CD4-positive, alpha-beta T cell treated with Interleukin-17A for 1 hour (primary cell): Measurements from ENCODE around the gene COPG2.
A peak's percentile ranks its signal among the peaks of the same experiment; 100 is the strongest.
"Not testable (repeated sequence)": the region's sequence is repeated elsewhere in the genome, so short reads cannot be mapped to it uniquely, and the experiment has no call there.

Experiments used
- DNase-seq: peaks from one replicate; pipeline ENCODE4 v3.0.0-alpha.2; 2020

Gene COPG2

DNA sequence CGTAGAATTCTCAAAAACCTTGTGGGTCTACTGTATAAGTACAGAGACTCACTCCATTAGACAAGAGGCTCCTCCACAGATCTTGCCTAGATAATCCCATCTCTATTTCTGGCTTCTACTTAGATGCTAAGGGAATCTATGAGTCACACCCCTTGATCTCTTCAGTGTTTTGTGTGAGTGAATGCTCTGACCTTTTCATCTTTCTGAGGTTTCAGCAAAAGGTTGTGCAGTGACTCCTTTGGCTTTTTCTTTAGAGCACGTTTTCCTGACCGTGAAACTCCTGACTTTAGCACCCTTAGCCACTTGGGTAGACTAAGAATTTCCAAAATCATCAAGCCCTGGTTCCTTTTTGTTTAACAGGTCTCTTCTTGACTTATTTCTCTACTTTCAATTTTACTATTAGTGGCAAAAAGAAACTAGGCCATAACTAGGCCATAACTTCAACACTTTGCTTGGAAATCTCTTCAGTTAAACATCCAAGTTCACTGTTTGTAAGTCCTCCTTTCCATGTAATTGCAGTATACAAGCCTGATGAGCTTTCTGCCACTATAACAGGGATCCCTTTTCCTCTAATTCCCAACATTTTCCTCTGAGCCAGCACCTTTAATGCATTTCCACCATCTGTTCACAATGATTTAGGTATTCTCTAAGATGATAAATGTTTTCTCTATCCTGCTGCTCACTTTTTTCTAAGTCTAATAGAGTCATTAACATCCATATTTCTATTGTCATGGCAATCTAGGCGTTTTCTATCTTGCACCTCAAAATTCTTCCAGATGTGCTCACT, 19.4 kb downstream of the COPG2 start:
- no peak for DNase-seq

DNA sequence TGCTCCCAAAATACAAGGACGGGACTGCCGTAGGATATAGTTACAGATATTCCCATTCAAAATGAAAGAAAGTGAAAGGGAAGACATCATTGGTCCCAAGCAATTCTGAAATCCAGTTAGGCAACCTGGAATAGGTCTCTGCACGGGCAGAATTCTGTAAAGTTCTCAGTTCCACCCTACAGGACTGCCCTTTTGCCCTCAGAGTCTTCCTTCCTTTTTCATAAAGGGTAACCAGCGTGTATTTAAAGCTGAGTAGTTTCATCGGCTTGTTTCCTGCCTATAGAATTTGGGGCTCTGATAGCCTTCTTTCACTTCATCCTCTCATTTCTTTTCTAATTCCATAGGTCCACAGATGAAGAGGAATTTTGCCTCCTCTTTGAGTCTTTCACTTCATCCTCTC, 20.0 kb downstream of the COPG2 start:
- DNase-seq: no peak

DNA sequence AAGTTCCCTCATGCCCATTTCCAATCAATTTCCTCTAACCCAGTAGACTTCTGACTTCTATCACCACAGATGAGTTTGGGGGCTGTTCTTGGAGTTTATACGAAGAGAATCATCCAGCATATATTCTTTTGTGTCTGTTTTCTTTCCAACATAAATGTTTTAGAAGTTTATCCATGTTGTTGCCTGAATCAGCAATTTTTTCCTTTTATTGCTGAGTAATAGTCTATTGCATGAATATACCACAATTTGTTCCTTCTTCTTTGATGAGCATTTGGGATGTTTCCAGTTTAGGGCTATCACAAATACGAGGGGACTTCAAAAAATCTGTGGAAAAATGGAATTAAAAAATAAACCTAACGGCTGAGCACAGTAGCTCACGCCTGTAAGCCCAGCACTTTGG, 26.2 kb downstream of the COPG2 start:
- no peak for DNase-seq

DNA sequence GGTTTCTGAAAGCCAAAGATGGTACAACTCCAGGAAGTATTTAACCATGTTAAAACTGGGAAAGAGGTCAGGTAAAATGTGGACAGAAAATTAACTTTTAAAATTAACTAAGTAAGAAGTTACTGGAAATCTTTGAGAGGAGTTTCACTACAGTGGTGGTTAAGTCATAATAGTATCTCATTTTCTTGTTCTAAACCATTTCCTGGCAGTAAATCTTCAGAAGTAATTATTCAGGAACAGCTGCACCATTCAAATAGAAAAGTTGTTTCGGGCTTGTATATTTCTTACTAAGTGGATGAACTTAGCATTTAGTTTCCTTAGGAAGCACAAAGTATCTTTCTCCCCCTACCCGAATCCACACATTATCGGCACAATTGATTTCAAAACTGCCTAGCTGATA, 27.1 kb downstream of the COPG2 start:
- no peak for DNase-seq

DNA sequence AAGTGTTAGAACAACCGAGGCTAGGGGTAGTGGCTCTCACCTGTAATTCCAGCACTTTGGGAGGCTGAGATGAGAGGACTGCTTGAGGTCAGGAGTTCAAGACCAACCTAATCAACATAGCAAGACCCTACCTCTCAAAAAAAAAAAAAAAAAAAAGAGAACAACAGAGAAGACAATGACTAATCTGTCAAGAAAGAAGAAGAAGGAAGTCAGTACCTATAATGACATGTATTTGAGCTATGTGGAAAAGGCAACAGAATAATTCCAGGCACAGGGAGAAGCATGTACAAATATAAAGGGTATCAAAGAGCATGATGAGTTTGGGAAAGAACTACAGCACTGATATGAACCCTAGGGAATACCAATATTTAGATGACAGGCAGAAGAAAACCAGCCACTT, 27.5 kb downstream of the COPG2 start:
- no peak for DNase-seq

DNA sequence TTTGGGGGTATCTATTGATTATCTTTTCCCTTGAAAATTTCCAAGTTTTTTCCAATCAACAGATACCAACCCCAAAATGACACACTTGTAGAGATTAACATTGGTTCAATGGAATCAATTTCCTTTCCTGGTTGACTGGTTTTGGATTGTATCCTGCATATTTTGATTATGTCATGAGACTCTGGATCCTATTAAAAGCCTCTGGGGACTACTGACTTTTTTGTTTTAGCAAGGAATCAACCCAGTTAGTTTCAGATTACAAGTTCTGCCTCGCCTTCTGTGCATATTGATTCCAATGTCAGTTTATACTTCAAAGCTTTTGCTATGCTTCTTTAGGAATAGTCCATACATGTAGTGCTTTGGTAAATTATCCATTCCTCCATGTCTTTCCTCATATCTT, 29.2 kb downstream of the COPG2 start:
- no peak for DNase-seq

DNA sequence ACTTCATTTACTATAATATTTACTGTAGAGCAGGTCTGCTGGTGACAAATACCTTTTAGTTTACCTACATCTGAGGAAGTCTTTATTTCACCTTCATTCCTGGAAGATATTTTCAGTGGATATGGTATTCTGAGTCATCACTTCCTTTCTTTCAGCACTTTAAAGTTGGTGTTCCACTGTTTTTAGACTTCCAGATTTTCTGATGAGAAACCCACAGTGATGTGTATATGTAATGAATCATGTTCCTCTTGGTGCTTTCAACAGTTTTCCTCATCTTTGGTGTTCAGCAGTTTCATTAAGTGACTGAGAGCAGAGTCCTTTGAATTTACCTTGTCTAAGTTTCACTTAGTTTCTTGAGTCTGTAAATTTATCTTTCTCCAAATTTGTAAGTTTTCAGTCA, 36.4 kb downstream of the COPG2 start:
- DNase-seq: no peak

DNA sequence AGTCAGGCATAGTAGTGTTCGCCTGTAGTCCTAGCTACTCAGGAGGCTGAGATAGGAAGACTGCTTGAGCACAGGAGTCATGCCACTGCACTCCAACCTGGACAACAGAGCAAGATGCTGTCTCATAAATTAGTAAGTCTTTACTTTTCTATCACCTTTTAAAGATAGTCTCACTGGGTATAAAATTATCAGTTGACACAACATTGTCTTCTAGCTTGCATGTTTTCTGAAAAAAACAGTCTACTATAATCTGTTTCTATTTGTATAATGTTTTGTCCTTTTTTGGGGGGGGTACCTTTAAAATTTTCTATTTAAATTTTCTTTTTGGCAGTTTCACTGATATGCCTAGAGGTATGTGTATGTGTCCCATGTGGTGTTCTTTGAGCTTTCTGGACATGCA, 39.6 kb downstream of the COPG2 start:
- DNase-seq: no peak

DNA sequence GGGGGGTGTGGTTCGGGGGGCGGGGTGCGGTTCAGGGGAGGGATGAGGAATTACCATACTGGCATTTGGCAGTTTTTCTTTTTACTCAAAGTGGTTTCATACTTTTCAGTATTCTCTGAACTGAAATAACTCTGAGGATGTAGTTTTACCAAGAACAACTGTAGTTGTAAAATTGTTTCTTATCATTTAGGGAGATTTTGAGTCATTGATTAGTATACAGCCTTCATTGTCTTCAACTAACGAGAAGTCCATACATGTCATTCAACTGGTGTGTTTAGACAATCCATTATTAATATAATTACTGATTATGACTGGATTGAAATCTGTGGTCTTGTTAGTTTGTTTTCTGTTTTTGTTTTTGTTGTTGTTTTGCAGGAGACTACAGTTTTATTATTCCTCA, 40.8 kb downstream of the COPG2 start:
- no peak for DNase-seq

DNA sequence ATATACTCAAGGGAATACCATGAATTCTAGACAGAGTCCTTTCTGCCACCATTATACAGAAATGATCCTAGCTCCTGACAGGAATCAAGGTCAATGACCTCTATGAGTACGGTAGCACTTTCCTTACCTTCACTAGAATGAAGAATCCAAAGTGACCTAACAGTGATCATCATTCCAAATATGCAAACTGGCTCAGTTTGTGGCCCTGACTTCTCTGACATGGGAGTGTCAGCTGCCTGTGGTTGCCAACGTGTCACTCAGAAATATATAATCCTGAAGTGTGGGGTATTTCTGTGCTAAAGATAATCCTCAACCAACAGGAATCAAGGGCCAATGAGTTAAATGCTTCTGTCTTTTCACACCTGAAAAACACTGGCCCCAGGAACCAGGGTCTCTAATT, 45.7 kb downstream of the COPG2 start:
- no peak for DNase-seq

DNA sequence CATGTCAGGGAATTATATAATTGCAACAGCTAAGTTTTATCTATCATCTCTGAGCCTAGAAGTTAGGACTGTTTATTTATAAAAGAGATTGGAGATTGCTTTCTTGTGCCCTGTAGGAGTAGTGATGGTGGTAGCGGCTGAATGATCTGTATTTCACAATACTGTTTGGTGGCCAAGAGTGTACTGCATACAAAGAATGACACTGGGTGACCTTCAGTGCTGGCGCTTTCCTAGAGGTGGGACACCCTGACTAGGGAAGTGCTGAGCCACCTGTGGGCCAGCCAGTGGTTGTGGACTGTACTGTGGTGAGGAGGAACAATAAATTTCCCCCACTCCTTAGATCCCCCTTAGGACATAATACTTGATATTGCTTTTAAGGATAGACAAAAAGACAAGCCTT, 53.0 kb downstream of the COPG2 start:
- no peak for DNase-seq

DNA sequence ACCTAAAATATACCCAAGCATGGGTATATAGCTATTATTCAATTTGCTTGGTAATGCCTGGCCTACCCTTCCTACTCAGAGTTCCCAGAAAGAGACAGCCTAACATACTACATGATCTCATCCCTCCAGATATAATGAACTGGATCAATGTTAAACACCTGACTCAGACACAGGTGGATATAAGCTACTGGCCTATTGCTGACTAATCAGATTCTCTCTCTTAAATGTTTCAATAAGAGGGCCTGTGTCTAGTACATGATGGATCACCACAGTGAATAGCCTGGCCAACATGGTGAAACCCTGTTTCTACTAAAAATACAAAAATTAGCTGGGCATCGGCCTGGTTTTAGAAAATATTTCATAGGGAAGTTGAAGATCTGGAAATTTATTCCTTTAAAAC, 54.1 kb downstream of the COPG2 start:
- no peak for DNase-seq

DNA sequence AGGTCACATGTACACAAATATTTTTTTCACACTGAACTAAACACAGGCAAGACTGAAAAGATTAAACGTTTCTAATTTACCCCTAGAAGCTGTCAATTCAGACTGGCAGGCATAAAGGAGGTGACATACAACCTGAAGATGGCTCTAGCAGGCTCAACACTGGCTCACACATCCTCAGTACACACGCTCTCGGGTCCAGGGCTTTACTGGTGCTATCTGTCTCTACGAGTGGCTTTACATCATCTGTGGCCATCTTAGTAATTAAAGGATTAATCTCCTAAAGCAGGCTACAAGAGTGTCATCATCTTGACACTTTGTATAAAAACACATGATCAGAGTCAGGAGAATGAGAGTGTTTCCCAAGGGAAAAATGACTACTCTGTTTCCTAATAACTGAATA, 57.3 kb downstream of the COPG2 start:
- DNase-seq: no peak

DNA sequence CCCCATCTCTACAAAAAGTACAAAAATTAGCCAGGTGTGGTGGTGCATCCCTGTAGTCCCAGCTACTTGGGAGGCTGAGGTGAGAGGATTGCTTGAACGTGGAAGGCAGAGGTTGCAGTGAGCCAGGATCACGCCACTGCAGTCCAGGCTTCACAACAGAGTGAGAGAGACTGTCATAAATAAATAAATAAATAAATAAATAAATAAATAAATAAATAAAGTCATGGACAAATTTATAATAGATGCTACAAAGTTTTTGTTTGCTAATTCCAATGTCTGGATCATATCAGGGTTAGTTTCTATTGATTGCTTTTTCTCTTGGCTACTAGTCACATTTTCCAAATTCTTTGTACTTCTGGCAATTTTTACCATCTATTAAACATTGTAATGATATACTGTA, 61.5 kb downstream of the COPG2 start:
- DNase-seq: not testable (repeated sequence)

DNA sequence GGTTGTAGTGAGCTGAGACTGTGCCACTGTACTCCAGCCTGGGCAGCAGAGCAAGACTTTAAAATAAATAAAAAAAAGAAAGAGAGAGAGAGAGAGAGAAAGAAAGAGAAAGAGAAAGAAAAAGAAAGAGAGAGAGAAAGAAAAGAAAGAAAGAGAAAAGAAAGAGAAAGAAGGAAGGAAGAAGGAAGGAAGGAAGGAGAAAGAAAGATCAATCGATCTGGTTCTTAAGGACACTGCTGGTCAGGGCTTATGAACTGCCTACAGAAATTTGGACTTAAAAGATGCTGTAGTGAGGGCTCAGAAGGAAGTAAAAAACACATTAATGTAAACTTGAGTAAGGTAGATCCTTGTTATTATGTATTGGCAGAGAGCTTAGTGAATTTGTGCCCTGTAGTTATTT, 62.4 kb downstream of the COPG2 start:
- no peak for DNase-seq

DNA sequence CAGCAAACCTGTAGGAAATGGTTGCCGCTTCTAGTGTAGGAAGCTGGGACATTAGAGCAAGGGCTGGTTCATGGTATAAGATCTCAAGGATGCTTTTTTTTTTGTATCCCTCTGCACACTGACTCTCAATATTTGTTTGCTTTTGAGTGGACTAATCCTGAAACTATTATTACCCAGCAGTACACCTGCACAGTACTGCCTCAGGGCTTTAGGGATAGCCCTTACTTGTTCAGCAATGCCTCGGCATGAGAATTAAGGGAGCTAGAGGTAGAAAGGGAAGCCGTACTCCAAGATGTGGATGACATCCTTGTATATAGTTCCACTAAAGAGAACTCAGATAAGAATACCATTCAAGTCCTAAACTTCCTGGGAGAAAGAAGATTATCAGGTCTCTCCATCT, 70.5 kb downstream of the COPG2 start:
- DNase-seq: no peak

DNA sequence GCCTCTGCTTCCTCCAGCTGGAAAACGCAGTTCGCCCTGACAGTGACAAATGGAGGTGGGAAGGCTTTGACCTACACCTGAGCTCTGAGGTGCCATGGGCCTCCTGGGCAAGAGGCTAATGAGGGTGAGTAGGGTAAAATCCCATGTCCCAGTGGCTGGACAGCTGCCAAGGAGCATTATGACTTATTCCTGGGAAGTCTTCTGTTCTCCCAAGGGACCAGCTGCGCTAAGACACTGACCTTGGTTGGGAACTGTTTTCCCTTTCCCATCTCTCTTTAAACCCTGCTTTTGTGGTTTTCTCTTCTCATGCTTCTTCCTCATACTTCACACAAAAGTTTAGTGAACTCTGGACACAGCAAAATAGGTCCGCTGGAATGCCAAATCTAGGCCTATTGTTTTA, 72.6 kb downstream of the COPG2 start:
- DNase-seq: no peak

DNA sequence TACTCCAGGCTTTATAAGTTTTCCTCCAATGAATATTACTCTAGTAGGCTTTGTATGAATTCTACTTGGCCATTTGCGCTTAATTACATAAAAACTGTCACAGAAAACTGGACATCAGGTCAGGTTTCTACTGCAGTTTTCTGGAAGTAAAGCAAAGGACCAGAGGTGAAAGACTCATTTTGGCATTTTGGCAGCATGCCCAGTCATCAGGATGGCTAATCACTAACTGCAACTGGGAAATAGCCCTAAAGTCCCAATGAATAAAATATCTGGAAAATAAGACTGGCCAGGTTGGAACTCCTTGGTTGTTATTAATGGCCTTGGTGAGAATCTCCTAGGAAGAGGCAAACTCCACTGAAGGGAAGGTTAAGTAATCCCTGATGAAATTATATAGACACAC, 75.5 kb downstream of the COPG2 start:
- DNase-seq: no peak

DNA sequence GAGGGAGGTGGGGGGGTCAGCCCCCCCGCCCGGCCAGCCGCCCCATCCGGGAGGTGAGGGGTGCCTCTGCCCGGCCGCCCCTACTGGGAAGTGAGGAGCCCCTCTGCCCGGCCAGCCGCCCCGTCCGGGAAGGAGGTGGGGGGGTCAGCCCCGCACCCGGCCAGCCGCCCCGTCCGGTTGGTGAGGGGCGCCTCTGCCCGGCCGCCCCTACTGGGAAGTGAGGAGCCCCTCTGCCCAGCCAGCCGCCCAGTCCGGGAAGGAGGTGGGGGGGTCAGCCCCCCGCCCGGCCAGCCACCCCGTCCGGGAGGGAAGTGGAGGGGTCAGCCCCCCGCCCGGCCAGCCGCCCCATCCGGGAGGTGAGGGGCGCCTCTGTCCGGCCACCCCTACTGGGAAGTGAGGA, 77.1 kb downstream of the COPG2 start:
- DNase-seq: not testable (repeated sequence)

DNA sequence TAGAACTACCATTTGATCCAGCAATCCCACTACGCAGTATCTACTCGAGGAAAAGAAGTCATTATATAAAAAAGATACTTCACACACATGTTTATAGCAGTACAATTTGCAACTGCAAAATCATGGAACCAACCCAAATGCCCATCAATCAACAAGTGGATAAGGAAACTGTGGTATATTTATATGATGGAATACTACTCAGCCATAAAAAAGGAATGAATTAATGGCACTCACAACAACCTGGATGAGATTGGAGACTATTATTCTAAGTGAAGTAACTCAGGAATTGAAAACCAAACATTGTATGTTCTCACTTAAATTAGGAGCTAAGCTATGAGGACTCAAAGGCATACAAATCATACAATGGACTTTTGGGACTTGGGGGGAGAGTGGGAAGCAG, 82.6 kb downstream of the COPG2 start:
- DNase-seq: not testable (repeated sequence)

DNA sequence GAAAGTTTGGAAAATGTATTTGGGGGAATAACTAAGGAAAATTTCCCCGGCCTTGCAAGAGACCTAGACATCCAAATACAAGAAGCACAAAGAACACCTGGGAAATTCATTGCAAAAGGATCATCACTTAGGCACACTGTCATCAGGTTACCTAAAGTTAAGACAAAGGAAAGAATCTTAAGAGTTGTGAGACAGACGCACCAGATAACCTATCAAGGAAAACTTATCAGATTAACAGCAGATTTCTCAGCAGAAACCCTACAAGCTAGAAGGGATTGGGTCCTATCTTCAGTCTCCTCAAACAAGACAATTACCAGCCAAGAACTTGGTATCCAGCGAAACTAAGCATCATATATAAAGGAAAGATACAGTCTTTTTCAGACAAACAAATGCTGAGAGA, 93.4 kb downstream of the COPG2 start:
- not testable (repeated sequence) for DNase-seq

DNA sequence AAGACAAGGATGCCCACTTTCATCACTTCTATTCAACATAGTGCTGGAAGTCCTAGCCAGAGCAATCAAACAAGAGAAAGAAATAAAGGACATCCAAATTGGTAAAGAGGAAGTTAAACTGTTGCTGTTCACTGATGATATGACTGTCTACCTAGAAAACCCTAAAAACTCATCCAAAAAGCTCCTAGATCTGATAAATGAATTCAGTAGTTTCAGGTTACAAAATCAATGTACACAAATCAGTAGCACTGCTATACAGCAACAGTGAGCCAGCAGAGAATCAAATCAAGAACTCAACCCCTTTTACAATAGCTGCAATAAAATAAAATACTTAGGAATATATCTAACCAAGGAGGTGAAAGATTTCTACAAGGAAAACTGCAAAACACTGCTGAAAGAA, 98.4 kb downstream of the COPG2 start:
- not testable (repeated sequence) for DNase-seq

DNA sequence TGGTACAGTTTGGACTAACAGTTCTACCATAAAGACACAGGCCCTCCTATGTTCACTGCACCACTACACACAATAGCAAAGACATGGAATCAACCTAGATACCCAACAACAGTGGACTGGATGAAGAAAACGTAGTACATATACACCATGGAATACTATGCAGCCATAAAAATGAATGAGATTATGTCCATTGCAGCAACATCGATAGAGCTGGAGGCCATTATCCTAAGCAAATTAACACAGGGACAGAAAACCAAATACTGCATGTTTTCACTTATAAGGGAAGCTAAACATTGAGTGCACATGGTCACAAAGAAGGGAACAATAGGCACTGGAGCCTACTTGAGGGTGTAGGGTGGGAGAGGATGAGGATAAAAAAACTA, 101.7 kb downstream of the COPG2 start:
- DNase-seq: no peak

DNA sequence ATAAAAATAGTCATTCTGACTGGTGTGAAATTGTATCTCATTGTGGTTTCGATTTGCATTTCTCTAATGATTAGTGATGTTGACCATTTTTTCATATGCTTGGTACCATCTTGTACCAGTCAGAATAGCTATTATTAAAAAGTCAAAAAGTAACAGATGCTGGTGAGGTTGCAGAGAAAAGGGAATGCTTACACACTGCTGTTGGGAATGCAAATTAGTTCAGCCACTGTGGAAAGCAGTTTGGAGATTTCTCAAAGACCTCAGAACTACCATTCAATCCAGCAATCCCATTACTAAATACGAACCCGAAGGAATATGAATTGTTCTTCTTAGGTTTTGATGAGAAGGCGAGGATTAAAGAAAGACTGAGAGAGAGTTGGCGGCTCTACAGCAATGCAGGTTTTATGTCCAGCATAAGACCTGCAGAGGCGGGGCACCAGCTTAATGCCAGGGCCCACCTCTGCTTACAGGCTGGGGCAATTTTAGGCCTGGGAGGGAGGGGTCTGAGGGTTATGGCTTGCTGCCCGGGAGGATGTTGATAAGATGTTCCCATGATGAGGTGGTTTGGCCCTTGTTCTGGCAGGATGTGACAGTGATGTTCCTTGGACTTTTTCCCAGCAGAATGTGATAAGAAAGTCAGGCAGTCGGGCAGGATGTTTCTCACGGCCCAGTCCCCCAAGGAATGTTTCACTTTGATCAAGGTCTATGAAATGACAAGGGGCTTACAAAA, 102.2 kb downstream of the COPG2 start:
- DNase-seq: no peak

DNA sequence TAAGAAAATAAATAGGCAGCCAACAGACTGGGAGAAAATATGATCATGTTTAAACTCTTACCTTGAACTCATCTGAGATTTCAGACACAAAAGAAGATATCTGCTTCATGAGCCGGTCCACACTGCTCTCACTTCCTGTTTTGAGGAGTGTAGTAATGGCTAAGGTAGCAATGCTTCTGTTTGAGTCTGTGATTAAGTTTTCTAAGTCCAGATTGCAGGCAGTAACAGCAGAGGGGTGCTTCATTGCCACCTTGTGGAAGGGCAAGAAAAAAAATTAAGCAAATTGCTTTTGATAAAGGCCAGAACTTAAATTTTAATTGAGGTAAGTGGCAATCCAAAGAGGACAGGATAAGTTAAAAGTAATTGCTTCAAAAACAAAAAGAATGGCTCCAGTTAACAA, 107.6 kb downstream of the COPG2 start:
- DNase-seq: peak; percentile 11
